Panc1 (cell line): ENCODE data around the gene SLC29A1. TPM values are rescaled to one million over a fixed set of nuclear protein-coding genes. Genes with fewer than 3 reads are reported as not detected.
A peak's percentile ranks its signal among the peaks of the same experiment; 100 is the strongest.

Experiments
- ATAC-seq: fragments of 200-7000 bp; cut with Tn5 transposase; 2 replicates; pipeline ENCODE4 v1.9.1; 2020; ENCODE audit warnings: mild to moderate bottlenecking, moderate library complexity
- BruUV-seq: library from RNA; stranded (reverse); fragments of 400-500 nt; replicated peaks from 2 replicates; lab custom pipeline; 2021; lab: Mats Ljungman, UMichigan
- CTCF ChIA-PET: fragments of 300-600 bp; sonication (Branson Sonifier 250); formaldehyde crosslinking; loops from one replicate; lab custom pipeline; 2022; ENCODE audit warnings: antibody characterized with exemption; lab: Charles Lee
- POLR2A ChIA-PET: fragments of 300-600 bp; sonication (Branson Sonifier 250); formaldehyde crosslinking; loops from one replicate; lab custom pipeline; 2022; ENCODE audit warnings: antibody characterized with exemption; lab: Charles Lee
- DNase-seq: peaks from one replicate; pipeline ENCODE4 v3.0.0-alpha.2; 2010; ENCODE audit warnings: low read depth, low spot score
- H3K27ac ChIP-seq: 2 replicates; pipeline ENCODE4 v1.5.1; 2011; ENCODE audit warnings: mild to moderate bottlenecking, low read length, inconsistent platforms
- H3K27me3 ChIP-seq: fragments of 200-500 bp; sonication (Bioruptor generic); 2 replicates; pipeline ENCODE4 v1.6.0; 2014; ENCODE audit warnings: low read length, inconsistent platforms; ENCODE audit not compliant: control insufficient read depth, insufficient read depth
- H3K36me3 ChIP-seq: fragments of 200-500 bp; sonication (Bioruptor generic); 2 replicates; pipeline ENCODE4 v1.5.1; 2014; ENCODE audit warnings: inconsistent platforms, mild to moderate bottlenecking, low read length, moderate library complexity; ENCODE audit not compliant: control insufficient read depth, insufficient read depth
- H3K4me1 ChIP-seq: 2 replicates; pipeline ENCODE4 v1.5.1; 2011; ENCODE audit warnings: inconsistent platforms, mild to moderate bottlenecking, low read length, moderate library complexity; ENCODE audit not compliant: control insufficient read depth, insufficient read depth
- H3K4me3 ChIP-seq, 2 experiments: 2 replicates each; pipeline ENCODE4 v1.5.1; 2011 to 2012; ENCODE audit warnings: low read depth in 2 of 2, low read length in 2 of 2, mild to moderate bottlenecking in 2 of 2, inconsistent platforms in 1 of 2, moderate library complexity in 1 of 2
- H3K9me3 ChIP-seq: fragments of 200-500 bp; sonication (Bioruptor generic); 2 replicates; pipeline ENCODE4 v1.5.1; 2014; ENCODE audit warnings: low read depth, mild to moderate bottlenecking, inconsistent platforms, low read length, moderate library complexity; ENCODE audit not compliant: control insufficient read depth, insufficient read depth
- CTCF ChIP-seq: fragments of 450-650 bp; IDR thresholded peaks from 2 replicates; pipeline ENCODE4 v1.5.1; 2017; ENCODE audit warnings: mild to moderate bottlenecking
- POLR2AphosphoS5 ChIP-seq: IDR thresholded peaks from 2 replicates; pipeline ENCODE4 v1.6.1; 2012; ENCODE audit warnings: mild to moderate bottlenecking, low read depth, low read length, moderate library complexity
- SIN3A ChIP-seq: IDR thresholded peaks from 2 replicates; pipeline ENCODE4 v1.6.1; 2012; ENCODE audit warnings: low read depth, mild to moderate bottlenecking, low read length, moderate library complexity, borderline replicate concordance; ENCODE audit not compliant: insufficient read depth
- TCF7L2 ChIP-seq: IDR thresholded peaks from 2 replicates; pipeline ENCODE4 v1.6.1; 2011; ENCODE audit warnings: mild to moderate bottlenecking, low read depth, low read length, inconsistent platforms
- in situ Hi-C: cut with HindIII; loops from 2 replicates; pipeline ENCODE4 v1.10.0; 2016; ENCODE audit warnings: low sequenced_read_pairs, low pct_unique_long_range_greater_than_20kb
- intact Hi-C: fragments of 100-400 bp; cut with micrococcal nuclease; formaldehyde crosslinking; loops from one replicate; pipeline ENCODE4 v1.10.0; 2022; ENCODE audit not compliant: unreplicated experiment
- total RNA-seq: library from RNA; stranded (reverse); gene quantifications from one replicate; pipeline ENCODE4 v1.2.1, GENCODE V29; 2021; ENCODE audit not compliant: unreplicated experiment
- TF ChIP-seq, protein P1 (sequence below), 2 experiments: IDR thresholded peaks; 2 replicates each; pipeline ENCODE4 v1.6.1; 2011 to 2012; ENCODE audit warnings: low read depth in 2 of 2, control low read depth in 1 of 2, low read length in 1 of 2, mild to moderate bottlenecking in 1 of 2, moderate library complexity in 1 of 2; ENCODE audit not compliant: insufficient read depth in 1 of 2

SLC29A1 gene
- total RNA-seq, 1 experiment from 2014 or later, result 263 TPM

DNA sequence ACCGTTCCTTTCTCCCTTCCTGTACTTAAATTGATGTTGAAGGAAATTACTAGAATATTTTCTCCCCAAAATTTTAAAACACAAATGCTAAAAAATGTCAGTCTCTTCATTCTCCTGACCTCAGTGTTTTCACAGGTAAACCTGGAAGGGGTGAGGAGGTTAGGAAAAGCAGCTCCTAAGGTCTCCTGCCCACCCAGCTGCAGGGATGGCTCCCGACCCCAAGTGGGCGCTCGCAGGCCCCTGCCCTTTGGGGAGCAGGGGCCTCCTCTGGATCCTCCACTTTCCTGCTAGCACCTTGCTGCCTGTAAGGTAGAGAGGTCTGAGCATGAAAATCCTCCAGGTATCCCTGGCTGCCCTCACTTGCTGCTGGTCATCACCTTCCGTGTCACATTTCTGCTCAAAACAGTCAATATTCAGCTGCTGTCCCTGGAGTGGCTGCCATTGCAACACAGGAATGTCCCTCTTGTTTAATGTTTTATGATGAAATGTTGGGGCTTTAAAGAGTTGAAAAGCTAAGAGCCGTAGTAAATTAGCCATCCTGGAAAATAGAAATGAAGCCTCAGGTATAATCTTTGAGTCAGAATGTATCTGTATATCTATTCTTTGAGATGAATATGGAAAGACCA lies 12.6 kb downstream of the SLC29A1 start:
- DNase-seq (no peak), ATAC-seq (no peak)
- Histone ChIP-seq H3K4me3 (no peak overlapping the region), H3K9me3 (no peaks in the 10 kb centered on the region), H3K27me3 (no peaks in the 10 kb centered on the region), H3K27ac (peak overlapping the region; percentile 92), H3K36me3 (peaks cover 3% of the 10 kb centered on the region; the same call in 1 of the 2 replicates), H3K4me1 (peaks cover 60% of the 10 kb centered on the region)
- ChIA-PET CTCF (interaction anchor here (0.6 kb wide), 1 partner anchor 14 kb away, joined by 5 read pairs; no protein-coding TSS in a partner anchor), POLR2A (no interaction called here)
- TSS peak; percentile 16 for BruUV-seq
- intact Hi-C loops, result loop anchor here (5.0 kb wide), 1 partner anchor 64 kb away; no protein-coding TSS in a partner anchor
- TF ChIP-seq CTCF (peak; percentile 11; the same call in 1 of the 2 replicates), POLR2AphosphoS5 (no peak)
- in situ Hi-C loops, result no loop called here

DNA sequence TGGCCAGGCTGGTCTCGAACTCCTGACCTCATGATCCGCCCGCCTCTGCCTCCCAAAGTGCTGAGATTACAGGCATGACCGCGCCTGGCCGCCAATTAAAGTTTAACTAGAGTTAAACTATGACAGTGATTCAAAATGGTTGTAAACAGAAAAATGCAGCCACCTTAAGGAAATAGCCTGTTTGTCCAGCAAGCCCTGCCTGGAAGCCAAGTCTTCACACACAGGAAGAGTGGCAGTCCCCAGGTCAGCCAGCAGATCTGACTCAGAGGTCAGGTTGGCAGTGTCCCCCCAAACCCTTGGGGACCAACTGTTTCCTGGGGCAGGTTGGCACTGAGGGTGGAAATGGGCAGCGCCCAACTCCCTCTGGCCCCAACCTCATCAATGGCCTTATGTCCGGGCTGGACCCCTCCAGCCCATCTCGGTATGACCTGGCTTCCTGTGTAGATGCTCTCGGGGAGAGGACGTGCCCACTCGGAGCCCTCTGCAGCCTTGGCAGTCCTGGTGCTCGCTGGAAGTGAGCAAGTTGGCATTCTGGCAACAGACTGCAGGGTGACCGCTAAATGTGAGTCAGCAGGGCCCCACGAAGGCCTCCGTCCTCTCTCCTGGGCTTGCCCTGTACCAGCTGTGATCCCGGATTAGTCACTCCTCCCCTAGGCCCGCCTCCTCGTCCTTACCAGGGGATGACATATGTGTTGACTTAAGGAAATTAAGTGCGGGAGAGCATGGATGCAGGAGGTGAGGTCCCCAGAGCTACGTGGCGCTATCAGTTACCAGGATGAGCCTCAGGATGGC lies 13.8 kb downstream of the SLC29A1 start:
- H3K36me3 ChIP-seq, result peaks cover 3% of the 10 kb centered on the region; the same call in 1 of the 2 replicates
- BruUV-seq, result TSS peak; percentile 98
- H3K27ac ChIP-seq, result peak overlapping the region; percentile 92
- in situ Hi-C loops, result no loop called here
- peaks cover 60% of the 10 kb centered on the region for H3K4me1 ChIP-seq
- peak overlapping the region; percentile 49 to 67 for H3K4me3 ChIP-seq
- intact Hi-C loops, result loop anchor here (5.0 kb wide), 1 partner anchor 65 kb away; no protein-coding TSS in a partner anchor
- ATAC-seq, result peak; percentile 91
- no peaks in the 10 kb centered on the region for H3K9me3 ChIP-seq
- ChIA-PET POLR2A (interaction anchor here (0.5 to 1.0 kb wide), 4 partner anchors 13 to 68 kb away, joined by 3 to 7 read pairs (median 3); no protein-coding TSS in a partner anchor), CTCF (interaction anchor here (0.6 to 1.0 kb wide), 5 partner anchors 12 to 69 kb away, joined by 3 to 7 read pairs (median 6); partner anchors contain the start of gene SLC29A1)
- H3K27me3 ChIP-seq, result no peaks in the 10 kb centered on the region
- TF ChIP-seq SIN3A (no peak; the same call in 1 of the 2 replicates), POLR2AphosphoS5 (peak; percentile 82)
- DNase-seq, result peak; percentile 95

DNA sequence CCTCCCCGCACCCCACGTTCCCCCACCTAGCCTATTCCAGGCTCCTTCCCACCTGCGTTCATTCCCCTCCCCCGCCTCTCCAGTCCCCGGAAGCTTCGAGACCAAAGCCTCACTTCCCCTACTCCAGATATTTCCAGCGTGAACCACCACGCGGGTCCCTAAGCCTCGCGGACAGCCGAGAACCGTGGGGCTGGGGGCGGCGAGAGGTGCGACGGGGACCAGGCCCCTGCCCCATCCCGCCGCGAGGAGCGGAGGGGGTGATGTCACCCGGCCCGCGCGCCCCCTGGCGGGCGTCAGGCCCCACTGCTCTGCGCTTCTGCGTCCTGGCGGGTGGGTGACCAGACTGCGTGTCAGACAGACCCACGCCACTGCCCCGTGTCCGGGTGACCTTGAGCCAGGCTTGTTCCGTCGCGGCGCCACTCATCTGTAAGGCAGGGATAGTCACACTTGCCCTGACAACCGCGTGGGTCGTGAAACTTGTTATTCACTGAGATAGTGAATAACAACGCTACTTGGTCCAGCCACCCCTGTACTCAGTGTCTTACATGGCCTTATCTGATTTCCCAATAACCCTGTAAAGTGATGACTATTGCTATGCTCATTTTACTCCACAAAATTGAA lies 14.5 kb downstream of the SLC29A1 start:
- no TSS peak for BruUV-seq
- POLR2A ChIA-PET, result interaction anchor here (0.7 to 1.0 kb wide), 2 partner anchors 14 to 68 kb away, joined by 3 read pairs; no protein-coding TSS in a partner anchor

More for the DNA sequence above, 14.5 kb downstream of the SLC29A1 start:
- Histone ChIP-seq H3K4me1 (peaks cover 53% of the 10 kb centered on the region), H3K36me3 (peaks cover 3% of the 10 kb centered on the region; the same call in 1 of the 2 replicates), H3K27me3 (no peaks in the 10 kb centered on the region), H3K27ac (peak overlapping the region; percentile 92), H3K4me3 (peak overlapping the region; percentile 49 to 67), H3K9me3 (no peaks in the 10 kb centered on the region)
- DNase-seq, result no peak
- in situ Hi-C loops, result no loop called here
- ATAC-seq, result peak; percentile 80
- CTCF ChIA-PET, result interaction anchor here (0.6 to 1.0 kb wide), 4 partner anchors 13 to 69 kb away, joined by 3 to 7 read pairs (median 6); partner anchors contain the start of gene SLC29A1
- TF ChIP-seq TCF7L2, result no peak
- TF ChIP-seq, protein P1, sequence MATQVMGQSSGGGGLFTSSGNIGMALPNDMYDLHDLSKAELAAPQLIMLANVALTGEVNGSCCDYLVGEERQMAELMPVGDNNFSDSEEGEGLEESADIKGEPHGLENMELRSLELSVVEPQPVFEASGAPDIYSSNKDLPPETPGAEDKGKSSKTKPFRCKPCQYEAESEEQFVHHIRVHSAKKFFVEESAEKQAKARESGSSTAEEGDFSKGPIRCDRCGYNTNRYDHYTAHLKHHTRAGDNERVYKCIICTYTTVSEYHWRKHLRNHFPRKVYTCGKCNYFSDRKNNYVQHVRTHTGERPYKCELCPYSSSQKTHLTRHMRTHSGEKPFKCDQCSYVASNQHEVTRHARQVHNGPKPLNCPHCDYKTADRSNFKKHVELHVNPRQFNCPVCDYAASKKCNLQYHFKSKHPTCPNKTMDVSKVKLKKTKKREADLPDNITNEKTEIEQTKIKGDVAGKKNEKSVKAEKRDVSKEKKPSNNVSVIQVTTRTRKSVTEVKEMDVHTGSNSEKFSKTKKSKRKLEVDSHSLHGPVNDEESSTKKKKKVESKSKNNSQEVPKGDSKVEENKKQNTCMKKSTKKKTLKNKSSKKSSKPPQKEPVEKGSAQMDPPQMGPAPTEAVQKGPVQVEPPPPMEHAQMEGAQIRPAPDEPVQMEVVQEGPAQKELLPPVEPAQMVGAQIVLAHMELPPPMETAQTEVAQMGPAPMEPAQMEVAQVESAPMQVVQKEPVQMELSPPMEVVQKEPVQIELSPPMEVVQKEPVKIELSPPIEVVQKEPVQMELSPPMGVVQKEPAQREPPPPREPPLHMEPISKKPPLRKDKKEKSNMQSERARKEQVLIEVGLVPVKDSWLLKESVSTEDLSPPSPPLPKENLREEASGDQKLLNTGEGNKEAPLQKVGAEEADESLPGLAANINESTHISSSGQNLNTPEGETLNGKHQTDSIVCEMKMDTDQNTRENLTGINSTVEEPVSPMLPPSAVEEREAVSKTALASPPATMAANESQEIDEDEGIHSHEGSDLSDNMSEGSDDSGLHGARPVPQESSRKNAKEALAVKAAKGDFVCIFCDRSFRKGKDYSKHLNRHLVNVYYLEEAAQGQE (IDR thresholded peaks at IDR 0.05; ENCODE audit: insufficient read depth in 1 of 2, low read depth in 2 of 2, low read length in 1 of 2), result no peak
- TF ChIP-seq CTCF, result peak; percentile 98
- TF ChIP-seq POLR2AphosphoS5, result peak; percentile 66; the same call in 1 of the 2 replicates
- TF ChIP-seq SIN3A, result 0 out of 2 replicates have a peak, but pooled peaks have one; percentile 50
- intact Hi-C loops, result loop anchor here (5.0 kb wide), 1 partner anchor 66 kb away; no protein-coding TSS in a partner anchor
